Sciatic nerve (tissue), 2 donors: Measurements from ENCODE around the gene MYH15. TPM values are rescaled to one million over a fixed set of nuclear protein-coding genes. Genes with fewer than 3 reads are reported as not detected.

Source experiments
- ATAC-seq: fragments of 200-7000 bp; cut with Tn5 transposase; one replicate; pipeline ENCODE4 v1.9.1; 2020; ENCODE audit warnings: mild to moderate bottlenecking, moderate library complexity
- DNase-seq: peaks from one replicate; pipeline ENCODE4 v3.0.0-alpha.2; 2020; ENCODE audit warnings: low spot score
- intact Hi-C: fragments of 100-400 bp; cut with DNase I; formaldehyde crosslinking; loops from one replicate; pipeline ENCODE4 v1.14.2; 2022
- total RNA-seq: library from RNA; stranded (reverse); fragmentation: NEBNext Ultra II Directional; extraction: Animal tissue kit (Norgen Biotek cat#: 25700); gene quantifications from one replicate; pipeline ENCODE4 v1.2.1, GENCODE V29; 2021
- donor health status: DM: no; HTN: no; CAD: no.
- donor health status: DM: no; HTN: no; CAD: no.

Gene MYH15
- total RNA-seq, 1 donor from 2014 or later, result 0.58 TPM

DNA sequence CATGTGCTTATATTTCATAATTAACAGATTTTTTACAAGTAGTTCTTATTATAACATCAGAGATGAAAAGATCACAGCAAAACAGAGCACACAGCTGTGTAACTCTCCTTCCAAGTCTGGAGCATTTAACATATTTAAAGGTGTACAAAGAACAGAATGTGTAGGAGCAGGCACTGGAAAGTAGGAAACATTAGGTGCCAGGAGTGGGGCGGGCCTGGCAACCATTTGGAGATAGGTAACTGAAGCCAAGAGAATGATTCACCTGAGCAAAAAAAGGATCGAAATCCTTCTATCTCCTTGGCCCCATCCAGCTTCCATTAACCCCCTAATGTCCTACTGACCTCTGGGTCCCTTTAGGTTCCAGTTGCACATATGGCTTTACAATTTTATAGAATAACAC lies 2.3 kb upstream of the MYH15 start:
- ATAC-seq (no peak), DNase-seq (no peak)
- intact Hi-C loops, result no loop called here

DNA sequence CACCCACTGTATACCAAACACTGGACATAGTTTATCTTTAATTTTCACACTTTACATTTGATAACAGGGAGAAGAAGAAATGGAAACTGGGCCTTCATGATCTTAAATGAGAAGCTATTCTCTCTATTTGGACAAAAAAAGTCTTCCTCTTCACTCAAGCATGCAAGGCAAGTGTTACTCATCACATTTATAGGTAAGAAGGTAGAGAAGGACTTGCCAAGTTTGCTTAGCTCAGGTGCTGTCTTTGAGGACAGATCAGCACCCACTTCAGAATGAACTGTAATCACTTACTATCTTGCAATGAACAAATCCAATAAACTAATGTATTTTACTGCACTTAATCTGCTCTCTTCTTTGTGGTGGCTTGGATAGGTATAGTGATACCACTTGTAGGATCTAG lies 1.1 kb upstream of the MYH15 start:
- ATAC-seq, result no peak
- no peak for DNase-seq
- intact Hi-C loops, result no loop called here

DNA sequence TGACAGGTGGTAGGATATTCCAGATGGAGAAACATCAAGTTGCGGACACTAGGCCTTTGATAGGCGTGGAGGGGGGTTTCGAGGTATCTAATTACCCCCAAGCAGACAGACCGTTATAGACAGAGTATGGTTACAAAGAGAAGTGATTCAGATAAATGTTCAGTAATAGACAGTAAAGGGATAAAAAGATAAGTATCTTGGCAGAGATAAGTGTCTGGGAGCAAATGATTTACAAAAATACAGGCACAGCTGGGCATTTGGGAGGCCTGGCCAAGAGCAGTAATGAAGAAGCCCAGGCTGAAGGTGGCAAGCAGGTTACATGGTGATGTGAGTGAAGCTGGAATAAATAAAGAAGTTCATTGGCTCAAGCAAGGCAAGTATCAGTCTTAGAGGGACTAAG lies 659 bp upstream of the MYH15 start:
- ATAC-seq (no peak), DNase-seq (no peak)
- intact Hi-C loops, result no loop called here

DNA sequence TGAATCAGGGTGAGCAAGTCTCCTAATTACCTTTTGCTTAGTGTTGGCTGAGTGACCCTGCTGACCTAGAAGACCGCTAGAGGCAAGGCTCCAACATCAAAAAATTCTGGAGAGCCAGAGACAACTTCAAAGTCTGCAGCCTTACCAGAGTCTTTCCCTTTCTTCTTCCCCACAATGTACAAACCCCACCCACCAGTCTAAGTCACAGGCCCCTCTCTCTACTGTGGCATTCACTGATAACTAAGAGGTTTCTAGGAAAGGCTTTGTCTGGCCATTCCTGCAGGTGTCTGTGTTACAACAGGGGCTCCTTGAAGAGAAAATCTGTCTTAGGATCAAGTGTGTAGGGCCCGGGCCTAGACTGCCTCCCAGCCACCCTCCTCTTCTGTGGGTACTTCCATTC lies 525 bp downstream of the MYH15 start:
- ATAC-seq, result no peak
- DNase-seq, result no peak
- intact Hi-C loops, result no loop called here

DNA sequence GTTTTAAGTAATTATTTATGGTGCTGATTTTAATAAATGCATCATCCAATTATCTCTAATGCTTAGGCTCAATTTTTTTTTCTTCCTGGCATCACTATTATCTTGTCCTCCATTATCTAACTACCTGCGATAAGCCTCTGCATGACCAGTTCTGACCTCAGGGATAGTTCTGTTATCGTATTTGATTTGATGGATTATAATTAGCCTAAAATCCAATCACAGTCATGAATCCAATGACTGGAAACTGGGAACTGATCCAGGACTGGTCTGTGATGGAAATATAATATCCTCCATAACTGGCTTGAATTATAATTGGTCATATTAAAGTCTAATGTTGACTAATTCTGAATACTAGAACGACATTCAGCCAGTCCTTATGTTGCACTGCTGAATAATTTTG lies 1.1 kb downstream of the MYH15 start:
- DNase-seq (no peak), ATAC-seq (no peak)
- intact Hi-C loops, result no loop called here

DNA sequence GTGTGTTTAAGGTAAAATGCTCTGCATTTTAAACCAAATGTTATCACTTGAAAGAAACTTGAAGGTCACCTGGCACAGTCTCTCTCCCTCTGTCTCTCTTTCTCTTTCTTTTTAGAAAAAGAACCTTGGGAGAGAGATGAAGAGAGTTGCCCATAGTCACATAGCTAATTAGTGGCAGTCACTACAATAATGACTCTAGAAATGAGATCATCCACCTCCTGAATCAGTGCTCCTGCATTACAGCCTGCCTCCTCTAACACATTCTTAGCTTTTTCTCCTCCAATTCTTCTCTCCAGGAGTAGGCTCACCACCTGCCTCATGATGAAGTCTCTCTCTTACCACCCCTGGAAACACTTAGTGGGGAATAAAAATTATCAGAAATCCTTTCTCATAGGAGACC lies 2.5 kb downstream of the MYH15 start:
- DNase-seq, result no peak
- ATAC-seq, result no peak
- intact Hi-C loops, result no loop called here

DNA sequence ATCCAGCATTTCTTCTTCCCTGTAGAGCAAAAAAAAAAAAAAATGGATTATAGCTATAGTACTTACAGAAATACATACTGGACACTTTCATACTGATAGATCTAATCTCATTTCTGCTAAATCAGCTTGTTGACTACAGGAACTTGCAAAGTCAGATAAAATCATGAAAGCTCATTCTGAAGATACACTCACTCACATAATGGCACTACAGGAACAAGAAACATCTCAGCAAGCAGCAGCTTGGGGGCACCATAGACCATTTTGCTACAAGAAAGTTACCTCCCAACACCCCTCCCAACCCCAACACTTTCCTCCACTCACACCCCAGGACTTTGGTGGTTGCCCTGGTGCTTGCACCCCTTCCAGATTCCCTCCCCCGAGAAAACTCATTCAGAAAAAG lies 4.6 kb downstream of the MYH15 start:
- intact Hi-C loops, result no loop called here
- no peak for ATAC-seq

DNA sequence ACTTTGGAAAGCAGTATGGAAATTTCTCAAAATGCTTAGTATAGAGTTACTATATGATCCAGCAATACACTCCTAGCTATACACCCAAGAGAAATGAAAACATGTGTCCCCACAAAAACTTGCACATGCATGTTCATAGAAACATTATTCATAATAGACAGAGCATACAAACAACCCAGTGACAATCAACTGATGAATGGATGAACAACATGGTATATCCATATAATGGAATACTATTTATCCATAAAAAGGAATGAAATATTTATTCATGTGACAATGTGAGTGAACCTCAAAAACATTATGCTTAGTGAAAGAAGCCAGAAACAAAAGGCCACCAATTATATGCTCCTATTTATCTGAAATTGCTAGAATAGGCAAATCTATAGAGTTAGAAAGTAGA lies 6.7 kb downstream of the MYH15 start:
- ATAC-seq, result no peak
- intact Hi-C loops, result no loop called here

More for the DNA sequence above, 4.6 kb downstream of the MYH15 start:
- no peak for DNase-seq

DNA sequence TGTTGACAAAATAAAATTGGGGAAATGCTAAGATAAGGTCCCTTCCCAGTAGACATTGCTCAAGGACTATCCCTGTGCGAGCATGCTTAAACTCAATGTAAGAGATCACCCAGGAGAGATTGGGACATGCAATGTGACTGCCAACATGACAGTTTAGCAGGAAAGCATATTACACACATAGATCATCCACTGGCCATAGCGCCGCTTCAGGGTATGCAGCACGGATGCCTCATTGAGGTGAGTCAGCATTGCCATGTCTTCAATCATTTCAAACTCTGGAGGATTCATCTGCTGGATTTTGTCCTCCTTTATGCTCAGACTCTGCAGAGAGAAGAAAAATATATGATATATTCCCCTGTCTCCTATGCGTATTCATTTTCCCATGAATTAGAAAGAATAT lies 8.9 kb downstream of the MYH15 start:
- DNase-seq (no peak), ATAC-seq (no peak)
- intact Hi-C loops, result no loop called here

More for the DNA sequence above, 6.7 kb downstream of the MYH15 start:
- no peak for DNase-seq

DNA sequence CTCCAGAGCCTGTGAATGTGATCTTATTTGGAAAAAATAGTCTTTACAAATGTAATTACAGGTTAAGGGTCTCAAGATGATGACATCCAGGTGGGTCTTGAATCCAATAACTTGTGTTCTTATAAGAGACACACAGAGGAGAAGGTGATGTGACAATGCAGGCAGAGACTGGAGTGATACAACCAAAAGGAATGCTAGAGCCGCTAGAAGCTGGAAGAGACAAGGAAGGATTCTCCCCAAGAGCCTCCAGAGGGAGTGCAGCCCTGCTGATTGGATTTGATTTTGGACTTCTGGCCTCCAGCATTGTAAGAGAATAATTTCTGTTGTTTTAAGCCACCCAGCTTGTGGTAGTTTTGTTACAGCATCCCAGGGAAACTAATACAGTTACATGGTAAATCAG lies 9.7 kb downstream of the MYH15 start:
- intact Hi-C loops, result no loop called here
- ATAC-seq (no peak), DNase-seq (no peak)

DNA sequence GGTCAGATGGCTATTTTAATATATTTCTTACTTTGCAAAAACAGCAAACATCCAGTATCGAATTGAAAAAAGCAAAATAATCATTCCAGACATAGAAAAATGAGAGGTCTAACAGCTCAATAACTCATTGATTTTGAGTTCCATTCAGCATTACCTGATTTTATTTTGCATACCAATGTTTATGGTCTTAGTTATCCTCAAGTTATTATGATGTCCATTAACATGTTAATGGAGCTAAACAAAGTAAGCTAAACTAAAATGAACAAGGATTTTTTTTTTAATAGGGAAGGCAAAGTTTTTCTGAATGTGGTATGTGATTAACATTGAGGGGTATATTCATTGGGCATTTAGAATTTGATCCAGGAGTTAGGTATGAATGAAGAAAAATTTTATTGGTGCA lies 13.1 kb downstream of the MYH15 start:
- DNase-seq, result no peak
- ATAC-seq, result no peak
- intact Hi-C loops, result no loop called here

DNA sequence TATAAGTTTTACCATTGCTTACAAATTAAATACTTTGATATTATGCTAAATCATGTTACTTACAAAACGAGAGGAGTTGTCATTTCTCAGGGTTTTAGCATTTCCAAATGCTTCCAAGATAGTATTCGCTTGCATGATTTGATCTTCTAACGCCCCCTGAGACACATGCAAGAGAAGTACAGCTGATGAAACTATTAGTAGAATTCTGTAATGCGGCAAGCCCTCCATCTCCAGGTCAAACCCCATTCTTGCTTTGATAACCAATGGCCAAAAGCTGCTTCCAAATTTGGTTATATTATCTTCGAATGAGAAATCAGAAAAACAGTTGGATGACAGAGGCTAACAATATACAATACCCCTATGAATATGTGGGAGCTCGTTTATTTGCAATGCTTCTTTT lies 14.7 kb downstream of the MYH15 start:
- no peak for ATAC-seq
- no peak for DNase-seq
- intact Hi-C loops, result no loop called here

DNA sequence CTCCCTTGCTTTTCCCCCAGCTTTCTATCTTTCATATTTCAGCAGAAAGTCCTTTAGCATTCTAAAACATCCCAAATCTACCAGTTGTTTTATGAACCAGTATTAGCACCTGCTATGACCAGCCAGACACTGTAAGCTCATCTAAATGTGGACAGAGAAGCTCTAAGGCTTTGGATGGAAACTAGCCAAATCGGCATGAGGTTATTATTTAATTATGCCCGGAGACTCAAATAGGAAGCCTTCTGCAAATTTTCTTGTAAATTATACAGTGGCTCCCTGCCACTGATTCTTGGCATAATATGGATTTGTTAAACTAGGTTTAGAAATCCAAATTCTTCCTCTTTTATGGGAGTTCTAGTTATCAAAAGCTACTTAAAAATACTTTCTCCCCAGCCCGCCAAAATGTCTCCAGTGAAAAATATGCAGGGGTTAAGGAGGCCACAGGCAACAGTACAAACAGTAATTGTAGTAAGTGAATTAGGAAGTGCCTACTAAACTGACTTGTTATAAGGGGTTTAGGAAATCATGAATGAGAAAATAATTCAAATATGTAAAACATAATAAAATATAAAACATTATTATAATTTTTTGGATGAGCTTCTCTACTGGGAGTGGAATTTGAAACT lies 15.4 kb downstream of the MYH15 start:
- peak; percentile 55 for ATAC-seq
- DNase-seq, result no peak
- intact Hi-C loops, result no loop called here

DNA sequence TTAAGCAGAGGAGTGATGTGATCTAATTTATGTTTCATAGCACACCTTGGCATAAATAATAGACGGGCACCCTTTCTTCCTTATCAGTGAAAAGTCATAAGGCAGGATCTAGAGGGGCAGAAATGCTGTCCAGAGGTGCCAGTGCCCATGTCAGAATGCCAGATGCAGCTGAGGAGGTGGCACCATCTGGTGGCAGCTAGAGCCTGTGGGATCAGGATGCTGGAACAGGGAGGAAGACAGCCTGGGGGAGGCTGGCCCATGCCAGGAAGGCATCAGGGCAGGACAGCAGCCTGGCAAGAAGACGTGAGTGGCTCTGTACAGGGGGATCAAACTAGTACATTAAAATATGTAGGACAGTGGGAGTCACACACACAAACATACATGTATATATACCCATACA lies 16.5 kb downstream of the MYH15 start:
- intact Hi-C loops, result no loop called here
- DNase-seq (no peak), ATAC-seq (no peak)

DNA sequence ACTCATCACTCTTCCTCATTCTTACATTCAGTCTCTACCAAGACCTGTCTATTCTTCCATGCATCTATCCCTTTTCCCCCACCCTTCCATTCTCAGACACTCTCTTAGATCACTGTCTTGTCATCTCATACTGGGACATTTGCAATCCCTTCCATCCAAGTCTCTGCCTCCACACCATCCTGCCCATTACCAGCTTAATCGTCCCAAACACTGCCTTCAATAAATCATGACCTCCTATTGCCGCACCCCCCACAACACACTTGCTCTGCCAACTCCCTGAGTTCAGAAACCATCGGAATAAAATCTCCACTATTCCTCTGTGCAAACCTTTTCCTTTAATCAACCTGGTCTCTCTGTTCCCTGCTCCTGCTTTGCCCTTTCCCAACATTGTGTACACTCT lies 18.9 kb downstream of the MYH15 start:
- intact Hi-C loops, result loop anchor here (2.0 kb wide), 1 partner anchor 61 kb away; no protein-coding TSS in a partner anchor
- ATAC-seq (no peak), DNase-seq (no peak)

DNA sequence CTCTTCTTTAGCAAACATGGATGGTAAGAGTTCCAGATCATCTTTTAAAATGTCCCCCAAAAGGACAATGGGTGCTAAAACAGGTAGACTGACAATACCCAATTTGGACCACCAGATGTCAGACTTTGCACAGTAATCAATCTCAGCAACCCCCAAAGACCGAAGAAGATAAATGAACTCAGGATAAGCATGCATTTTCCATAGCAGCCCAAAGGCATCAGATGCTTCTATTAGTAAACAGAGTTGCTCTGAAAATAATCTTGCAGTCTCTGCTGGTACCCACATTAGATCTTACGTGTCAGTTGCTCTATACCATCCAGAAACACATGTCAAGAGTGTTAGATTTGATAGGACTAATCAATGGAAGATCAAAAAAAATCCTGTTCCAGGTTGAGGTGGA lies 20.6 kb downstream of the MYH15 start:
- DNase-seq (no peak), ATAC-seq (peak; percentile 77)
- intact Hi-C loops, result loop anchor here (2.0 kb wide), 1 partner anchor 63 kb away; no protein-coding TSS in a partner anchor

DNA sequence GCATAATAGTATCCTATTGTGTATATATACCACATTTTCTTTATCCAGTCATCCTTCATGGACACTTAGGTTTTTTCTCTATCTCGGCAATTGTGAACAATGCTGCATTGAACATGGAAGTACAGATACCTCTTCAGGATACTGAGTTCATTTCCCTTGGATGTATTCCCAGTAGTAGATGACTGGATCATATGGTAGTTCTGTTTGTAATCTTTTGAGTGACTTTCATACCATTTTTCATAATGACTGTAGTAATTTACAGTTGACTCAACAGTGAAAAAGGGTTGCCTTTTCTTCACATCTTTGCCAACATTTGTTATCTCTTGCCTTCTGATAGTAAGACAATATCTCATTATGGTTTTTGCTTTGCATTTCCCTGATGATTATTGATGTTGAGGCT lies 21.8 kb downstream of the MYH15 start:
- intact Hi-C loops, result no loop called here
- DNase-seq, result no peak
- ATAC-seq, result no peak

DNA sequence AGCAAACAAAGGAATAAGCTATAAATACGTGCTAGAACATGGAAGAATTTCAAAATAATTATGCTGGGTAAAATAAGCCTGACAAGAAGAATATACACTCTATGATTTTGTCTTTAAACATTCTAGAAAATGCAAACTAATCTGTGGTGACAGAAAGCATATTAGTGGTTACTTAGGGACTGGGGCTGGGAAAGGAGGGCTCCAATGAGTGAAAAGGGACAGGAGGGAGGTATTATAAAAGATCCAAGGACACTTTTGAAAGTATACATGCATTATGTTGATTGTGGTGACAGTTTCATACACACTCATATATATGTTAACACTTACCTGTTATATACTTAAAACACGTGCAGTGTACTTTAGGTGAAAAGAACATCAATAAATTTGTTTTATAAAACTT lies 23.0 kb downstream of the MYH15 start:
- no peak for ATAC-seq
- no peak for DNase-seq
- intact Hi-C loops, result no loop called here

DNA sequence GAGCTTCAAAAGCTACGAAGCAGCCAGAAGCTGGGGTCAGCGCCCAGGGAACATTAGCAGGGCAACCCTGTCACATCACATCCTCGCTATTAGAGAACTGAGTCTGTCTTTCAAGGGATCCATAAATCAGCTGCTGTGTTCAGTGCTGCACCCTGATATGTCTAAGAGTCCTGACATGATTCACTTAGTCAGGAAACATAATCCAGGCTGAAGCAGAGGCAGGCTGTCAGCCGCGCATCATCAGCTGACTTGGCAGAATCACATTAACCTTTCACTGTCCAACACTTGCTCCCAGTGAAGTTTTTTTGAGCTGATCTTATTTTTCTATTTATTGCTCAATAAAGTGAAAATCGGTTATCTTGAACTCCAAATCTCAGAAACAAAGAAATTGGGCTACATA lies 23.5 kb downstream of the MYH15 start:
- DNase-seq (no peak), ATAC-seq (peak; percentile 50)
- intact Hi-C loops, result no loop called here

DNA sequence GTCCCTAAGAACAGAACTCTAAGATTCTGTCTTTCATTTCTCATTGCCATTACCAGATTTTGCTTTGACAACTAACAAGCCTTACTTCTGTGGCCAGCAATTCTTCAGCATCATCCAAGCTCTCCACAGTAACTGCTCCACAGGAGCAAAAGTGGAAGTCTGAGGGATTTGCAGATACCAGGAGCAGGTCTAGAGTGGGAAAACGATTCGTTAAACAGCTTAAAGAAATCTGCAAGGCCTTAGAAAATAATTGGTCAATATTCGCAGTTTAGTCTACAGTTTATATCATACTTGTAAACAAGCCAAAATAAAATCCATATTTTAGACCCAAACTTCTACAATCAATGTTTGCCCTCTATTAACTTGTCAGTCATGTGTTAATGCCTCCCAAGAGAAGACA lies 24.1 kb downstream of the MYH15 start:
- intact Hi-C loops, result no loop called here
- DNase-seq (no peak), ATAC-seq (no peak)

DNA sequence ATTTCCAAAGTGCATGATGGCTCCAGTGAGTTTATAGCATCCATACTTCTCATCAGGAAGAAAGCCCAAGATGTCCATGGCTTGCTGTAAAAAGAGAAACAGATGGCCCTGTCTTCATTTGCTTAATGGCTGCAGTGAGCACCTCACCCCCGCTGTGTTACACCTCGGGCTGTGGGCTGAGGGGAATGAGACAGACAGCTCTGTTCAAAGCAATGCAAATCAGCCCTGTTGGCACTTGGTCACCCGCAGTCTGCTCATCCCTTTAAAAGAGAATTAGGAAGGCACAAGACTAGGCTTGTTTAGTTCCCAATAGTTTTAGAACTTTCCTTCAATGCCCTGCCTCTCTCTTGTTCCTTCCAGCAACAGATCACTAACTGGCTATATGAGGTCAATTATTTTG lies 25.2 kb downstream of the MYH15 start:
- intact Hi-C loops, result no loop called here
- DNase-seq (no peak), ATAC-seq (no peak)

DNA sequence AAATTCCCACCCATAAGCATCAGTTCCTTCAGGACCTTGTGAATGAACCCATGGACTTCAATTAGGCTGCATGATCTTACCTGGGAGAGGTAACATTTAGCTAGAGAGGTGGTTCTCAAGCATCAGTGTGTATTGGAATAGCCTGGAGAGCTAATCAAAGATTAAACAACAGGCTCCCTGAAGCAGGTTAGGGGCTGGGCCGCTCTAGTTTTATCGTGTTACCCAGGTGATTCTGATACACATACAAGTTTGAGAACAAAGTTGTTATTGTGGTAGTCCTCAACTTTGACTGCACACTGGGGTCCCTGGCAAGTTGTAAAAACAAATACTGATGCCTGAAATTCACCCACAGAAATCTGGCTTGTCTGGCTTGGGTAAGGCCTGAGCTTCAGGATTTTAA lies 31.2 kb downstream of the MYH15 start:
- DNase-seq (no peak), ATAC-seq (no peak)
- intact Hi-C loops, result loop anchor here (10.0 kb wide), 1 partner anchor 364 kb away; no protein-coding TSS in a partner anchor
